ENCODE data around the gene TFF3. TPM values are rescaled to one million over a fixed set of nuclear protein-coding genes. Genes with fewer than 3 reads are reported as not detected.

Gene TFF3
- total RNA-seq, 2 experiments from 2014 or later, result not detected

DNA sequence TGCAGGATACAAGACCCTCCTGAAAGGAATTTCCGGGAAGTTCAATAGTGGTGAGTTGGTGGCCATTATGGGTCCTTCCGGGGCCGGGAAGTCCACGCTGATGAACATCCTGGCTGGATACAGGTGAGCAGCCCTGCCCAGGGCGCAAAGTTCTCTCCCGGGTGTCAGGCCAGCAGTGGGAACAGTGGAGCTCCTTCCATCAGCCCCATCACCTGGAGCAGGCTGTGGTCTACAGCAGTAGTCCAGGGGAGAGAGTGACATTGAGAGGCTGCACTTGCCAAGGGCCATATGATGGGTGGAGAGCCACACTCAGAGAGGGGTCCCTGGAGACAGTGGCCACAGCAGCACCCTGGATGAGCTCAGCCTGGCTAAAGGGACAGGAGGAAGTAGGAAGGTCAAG, 44.1 kb downstream of the TFF3 start:
- CTCF ChIA-PET, result interaction anchor here (1.1 to 1.7 kb wide), 2 partner anchors 12 to 123 kb away, joined by 3 to 8 read pairs; no protein-coding TSS in a partner anchor
- no peaks in the 10 kb centered on the region for H3K9me3 Mint-ChIP-seq (ENCODE audit: low read depth)
- H3K27ac Mint-ChIP-seq, result no peak overlapping the region
- H3K4me1 Mint-ChIP-seq, result peaks cover 25% of the 10 kb centered on the region
- ATAC-seq (no peak), DNase-seq (no peak)
- H3K27me3 Mint-ChIP-seq, result no peaks in the 10 kb centered on the region
- H3K4me3 Mint-ChIP-seq, result no peak overlapping the region
- no peaks in the 10 kb centered on the region for H3K36me3 Mint-ChIP-seq

DNA sequence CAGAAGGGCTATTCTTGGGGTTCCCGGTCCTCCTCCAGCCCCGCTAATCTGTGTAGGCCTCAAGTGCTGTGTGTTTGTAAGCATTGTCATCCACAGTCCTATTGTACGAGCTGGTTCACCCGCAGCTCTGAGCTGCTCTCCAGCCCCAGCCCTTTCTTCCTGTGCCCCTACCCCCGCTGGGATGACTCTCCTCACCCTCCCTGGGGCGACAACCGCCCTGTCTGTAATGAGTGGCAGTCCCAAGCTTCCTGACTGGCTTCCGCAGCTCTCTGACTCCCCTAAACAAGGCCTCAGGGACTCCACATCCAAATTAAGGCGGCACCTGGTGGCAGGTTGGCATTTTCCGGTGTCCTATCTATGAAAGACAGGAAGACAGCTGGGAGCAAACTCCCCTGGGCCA, 45.8 kb downstream of the TFF3 start:
- Mint-ChIP-seq H3K4me1 (peaks cover 25% of the 10 kb centered on the region), H3K9me3 (ENCODE audit: low read depth) (no peaks in the 10 kb centered on the region), H3K4me3 (no peak overlapping the region), H3K27me3 (no peaks in the 10 kb centered on the region), H3K27ac (peak overlapping the region; percentile 61), H3K36me3 (no peaks in the 10 kb centered on the region)
- DNase-seq (no peak), ATAC-seq (no peak)
- CTCF ChIA-PET, result interaction anchor here (0.6 to 3.2 kb wide), 9 partner anchors 9 to 198 kb away, joined by 3 to 16 read pairs (median 4); no protein-coding TSS in a partner anchor

GRCh38 chr21:42266971-42267556, 48.1 kb downstream of the TFF3 start:
- no peak for ATAC-seq
- H3K4me1 Mint-ChIP-seq, result peaks cover 25% of the 10 kb centered on the region

DNA sequence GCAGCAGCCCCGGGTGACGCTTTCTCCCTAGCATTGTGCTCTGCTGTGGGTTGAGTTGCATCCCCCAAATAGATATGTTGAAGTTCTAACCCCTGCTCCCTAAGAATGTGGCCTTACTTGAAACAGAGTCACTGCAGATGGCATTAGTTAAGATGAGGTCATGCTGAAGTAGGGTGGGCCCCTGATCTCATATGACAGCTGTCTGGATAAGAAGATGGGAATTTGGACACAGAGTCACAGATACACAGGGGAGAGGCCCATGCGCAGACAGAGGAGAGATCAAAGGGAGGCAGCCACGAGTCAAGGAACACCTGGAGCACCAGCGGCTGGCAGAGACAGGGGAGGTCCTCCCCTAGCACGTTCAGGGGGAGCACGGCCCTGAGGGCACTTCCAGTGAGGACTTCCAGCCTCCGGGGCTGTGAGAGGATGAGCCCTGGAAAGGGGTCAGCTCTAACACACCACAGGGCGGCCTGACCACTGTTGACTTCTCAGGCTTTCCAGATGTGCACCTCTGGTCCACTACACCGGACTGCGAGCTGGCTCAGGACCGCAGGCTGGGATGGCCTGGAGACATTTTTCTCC, 49.9 kb downstream of the TFF3 start:
- H3K36me3 Mint-ChIP-seq, result no peaks in the 10 kb centered on the region
- DNase-seq, result no peak
- no peak overlapping the region for H3K27ac Mint-ChIP-seq
- H3K4me1 Mint-ChIP-seq, result peaks cover 25% of the 10 kb centered on the region
- CTCF ChIA-PET, result interaction anchor here (0.8 to 1.0 kb wide), 3 partner anchors 27 to 120 kb away, joined by 3 to 6 read pairs (median 3); no protein-coding TSS in a partner anchor
- H3K27me3 Mint-ChIP-seq, result no peaks in the 10 kb centered on the region
- H3K4me3 Mint-ChIP-seq, result no peak overlapping the region
- H3K9me3 Mint-ChIP-seq (ENCODE audit: low read depth), result no peaks in the 10 kb centered on the region
- ATAC-seq, result no peak

More at GRCh38 chr21:42266971-42267556, 48.1 kb downstream of the TFF3 start:
- Mint-ChIP-seq H3K36me3 (no peaks in the 10 kb centered on the region), H3K9me3 (ENCODE audit: low read depth) (no peaks in the 10 kb centered on the region), H3K4me3 (no peak overlapping the region), H3K27me3 (no peaks in the 10 kb centered on the region), H3K27ac (peak overlapping the region; percentile 46)
- CTCF ChIA-PET, result interaction anchor here (3.2 kb wide), 1 partner anchor 8 kb away, joined by 16 read pairs; no protein-coding TSS in a partner anchor
- no peak for DNase-seq

GRCh38 chr21:42264245-42265195, 50.7 kb downstream of the TFF3 start:
- CTCF ChIA-PET, result interaction anchor here (0.8 to 6.3 kb wide), 3 partner anchors 101 to 119 kb away, joined by 3 to 125 read pairs (median 6); no protein-coding TSS in a partner anchor
- H3K4me1 Mint-ChIP-seq, result peaks cover 24% of the 10 kb centered on the region
- no peaks in the 10 kb centered on the region for H3K27me3 Mint-ChIP-seq
- ATAC-seq, result no peak
- no peaks in the 10 kb centered on the region for H3K36me3 Mint-ChIP-seq
- no peaks in the 10 kb centered on the region for H3K9me3 Mint-ChIP-seq (ENCODE audit: low read depth)
- no peak overlapping the region for H3K27ac Mint-ChIP-seq
- H3K4me3 Mint-ChIP-seq, result no peak overlapping the region
- no peak for DNase-seq

GRCh38 chr21:42263591-42264131, 51.5 kb downstream of the TFF3 start:
- Mint-ChIP-seq H3K9me3 (ENCODE audit: low read depth) (no peaks in the 10 kb centered on the region), H3K36me3 (no peaks in the 10 kb centered on the region)

GRCh38 chr21:42262831-42263231, 52.4 kb downstream of the TFF3 start:
- no peak overlapping the region for H3K27ac Mint-ChIP-seq
- no peaks in the 10 kb centered on the region for H3K36me3 Mint-ChIP-seq
- H3K27me3 Mint-ChIP-seq, result no peaks in the 10 kb centered on the region
- peaks cover 11% of the 10 kb centered on the region for H3K4me1 Mint-ChIP-seq
- CTCF ChIA-PET, result interaction anchor here (1.0 to 6.3 kb wide), 3 partner anchors 25 to 116 kb away, joined by 4 to 125 read pairs (median 64); no protein-coding TSS in a partner anchor
- ATAC-seq (no peak), DNase-seq (no peak)
- no peak overlapping the region for H3K4me3 Mint-ChIP-seq
- H3K9me3 Mint-ChIP-seq (ENCODE audit: low read depth), result no peaks in the 10 kb centered on the region

More at GRCh38 chr21:42263591-42264131, 51.5 kb downstream of the TFF3 start:
- Mint-ChIP-seq H3K4me3 (no peak overlapping the region), H3K27ac (no peak overlapping the region), H3K27me3 (no peaks in the 10 kb centered on the region), H3K4me1 (peaks cover 16% of the 10 kb centered on the region)
- DNase-seq (no peak), ATAC-seq (no peak)
- CTCF ChIA-PET, result interaction anchor here (5.4 to 6.3 kb wide), 2 partner anchors 26 to 117 kb away, joined by 64 to 125 read pairs; no protein-coding TSS in a partner anchor

GRCh38 chr21:42261829-42262200, 53.4 kb downstream of the TFF3 start:
- CTCF ChIA-PET, result interaction anchor here (3.9 to 6.3 kb wide), 3 partner anchors 24 to 115 kb away, joined by 64 to 125 read pairs (median 106); no protein-coding TSS in a partner anchor
- no peaks in the 10 kb centered on the region for H3K9me3 Mint-ChIP-seq (ENCODE audit: low read depth)

More at GRCh38 chr21:42261829-42262200, 53.4 kb downstream of the TFF3 start:
- Mint-ChIP-seq H3K27me3 (peaks cover 1% of the 10 kb centered on the region), H3K4me1 (peaks cover 5% of the 10 kb centered on the region), H3K4me3 (no peak overlapping the region), H3K36me3 (no peaks in the 10 kb centered on the region), H3K27ac (no peak overlapping the region)
- DNase-seq (no peak), ATAC-seq (no peak)

Other genes with a start within 250 kb of the TFF3 start
- gene UMODL1, start 244.1 kb downstream of the TFF3 start, total RNA-seq, result under 1 TPM in 1 of 2 experiments, not detected in 1; 0.05 TPM
- gene ABCG1, start 96.3 kb downstream of the TFF3 start, total RNA-seq, result 10 to 100 TPM in 1 of 2 experiments, 1 to 10 TPM in 1; 6.7 to 13.2 TPM
- gene TFF2, start 35.6 kb upstream of the TFF3 start, total RNA-seq, result not detected
- not detected for gene TFF1, start 51.1 kb upstream of the TFF3 start, total RNA-seq
- 10 to 100 TPM; 22.3 to 27.4 TPM for gene TMPRSS3, start 80.6 kb upstream of the TFF3 start, total RNA-seq
- 10 to 100 TPM; 75.3 to 89.5 TPM for gene UBASH3A, start 88.5 kb upstream of the TFF3 start, total RNA-seq
- not detected for gene RSPH1, start 180.8 kb upstream of the TFF3 start, total RNA-seq
- 10 to 100 TPM; 14.0 to 14.8 TPM for gene SLC37A1, start 198.4 kb upstream of the TFF3 start, total RNA-seq